AG20443 (cell line): ENCODE results near the gene STPG4.
"Not testable (repeated sequence)": the region's sequence is repeated elsewhere in the genome, so short reads cannot be mapped to it uniquely, and the experiment has no call there.

Experiments used
- DNase-seq: peaks from one replicate; pipeline ENCODE4 v3.0.0; 2012; ENCODE audit warnings: low spot score, mixed read lengths

Gene STPG4

DNA sequence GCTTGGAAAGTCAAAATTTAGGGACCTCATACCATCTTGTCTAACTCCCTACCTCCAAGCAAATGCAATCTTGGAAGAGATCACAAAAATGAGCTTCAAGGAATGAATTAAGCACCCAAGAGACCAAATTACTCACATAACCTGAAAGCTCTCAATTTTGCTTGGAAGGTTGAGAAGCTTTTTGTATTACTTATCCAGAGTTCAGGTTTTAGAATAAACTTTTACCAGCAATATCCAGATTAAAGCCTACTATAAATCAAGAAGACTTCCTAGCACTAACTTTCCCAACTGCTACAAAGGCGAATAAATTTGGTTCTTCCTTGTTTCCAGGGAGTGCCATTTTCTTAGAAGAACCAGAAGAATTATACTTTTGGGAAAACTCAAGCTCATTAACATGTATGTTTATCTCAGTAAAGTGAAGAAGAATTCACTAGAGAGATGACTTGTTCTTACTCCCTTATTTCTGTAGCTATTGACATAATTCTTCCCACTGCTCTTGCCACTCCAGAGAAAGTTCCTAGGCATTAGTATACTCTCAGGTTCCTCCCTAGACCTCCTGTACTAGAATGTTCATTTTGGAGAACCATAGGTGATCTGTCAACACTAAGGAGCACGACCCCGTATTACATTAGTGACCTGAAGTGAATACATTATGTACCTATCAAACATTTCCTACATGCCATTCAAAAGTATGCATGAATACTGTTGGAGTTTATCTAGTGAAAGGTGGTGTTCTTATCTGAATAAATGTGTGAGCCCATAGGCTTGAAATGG is 18.0 kb upstream of the STPG4 start:
- no peak for DNase-seq

DNA sequence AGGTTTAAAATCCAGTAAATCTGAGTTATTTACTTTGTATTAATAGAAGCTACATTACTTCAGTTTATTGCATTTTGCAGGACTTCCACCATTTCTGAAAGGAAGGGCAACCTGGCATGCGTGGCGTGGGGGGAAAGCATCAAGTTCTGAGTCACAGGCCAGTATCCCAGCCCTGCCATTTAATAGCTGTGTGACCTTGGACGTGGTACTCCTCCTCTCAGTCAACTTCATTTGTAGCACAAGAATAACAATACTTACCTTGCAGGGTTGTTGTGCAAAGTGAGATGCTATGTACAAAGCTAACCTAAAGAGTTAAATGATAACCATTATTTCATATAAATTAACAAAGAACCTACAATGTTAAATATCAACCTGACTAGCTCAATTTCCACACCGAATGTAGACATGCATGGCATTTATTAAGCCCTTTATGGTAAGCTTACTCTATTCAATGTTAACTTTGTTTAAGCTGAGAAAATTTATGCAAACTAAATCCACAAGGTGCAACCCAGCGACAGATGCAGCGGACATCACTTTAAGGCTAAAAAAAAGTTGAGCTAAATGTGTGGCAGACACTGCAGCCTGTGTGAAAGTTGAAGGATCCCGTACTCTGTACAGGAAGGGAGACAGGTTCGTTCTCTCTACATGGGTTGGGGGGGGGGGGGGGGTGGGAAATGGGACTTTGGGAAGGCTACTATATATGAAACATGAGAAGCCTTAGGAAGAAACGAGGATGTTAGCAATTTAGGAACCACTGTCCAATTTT is 17.2 kb upstream of the STPG4 start:
- DNase-seq: no peak

DNA sequence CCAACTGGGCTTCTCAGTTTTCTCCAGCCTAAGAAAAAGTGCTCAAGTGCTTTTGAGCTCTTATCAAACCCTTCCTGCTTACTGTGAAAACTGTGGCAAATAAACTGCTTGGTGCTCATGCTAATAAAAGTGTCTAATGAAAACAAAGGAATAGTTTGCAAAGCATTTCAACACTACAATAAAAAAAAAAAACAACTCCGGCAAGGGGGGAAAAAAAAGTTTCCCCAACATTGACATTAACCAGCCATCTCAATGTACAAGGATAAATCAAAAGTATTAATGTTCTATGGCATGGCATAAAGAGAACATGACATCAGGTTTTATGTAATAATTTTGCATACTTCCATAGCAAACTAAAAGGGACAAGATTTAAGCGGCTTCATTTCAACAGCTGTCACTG is 14.7 kb upstream of the STPG4 start:
- no peak for DNase-seq

DNA sequence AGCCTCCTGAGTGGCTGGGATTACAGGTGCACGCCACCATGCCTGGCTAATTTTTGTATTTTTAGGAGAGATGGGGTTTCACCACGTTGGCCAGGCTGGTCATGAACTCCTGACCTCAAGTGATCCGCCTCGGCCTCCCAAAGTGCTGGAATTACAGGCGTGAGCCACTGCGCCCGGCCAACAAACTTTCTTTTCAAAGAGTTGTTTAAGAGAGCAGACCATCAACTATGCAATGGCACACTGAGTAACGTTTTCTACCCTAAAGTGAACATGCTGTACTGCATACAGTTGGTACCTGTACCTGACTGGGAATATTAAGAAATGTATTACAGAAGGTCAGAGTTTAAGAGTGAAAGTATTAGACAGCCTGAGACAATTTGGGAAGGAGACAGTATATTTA is 13.8 kb upstream of the STPG4 start:
- DNase-seq: not testable (repeated sequence)

DNA sequence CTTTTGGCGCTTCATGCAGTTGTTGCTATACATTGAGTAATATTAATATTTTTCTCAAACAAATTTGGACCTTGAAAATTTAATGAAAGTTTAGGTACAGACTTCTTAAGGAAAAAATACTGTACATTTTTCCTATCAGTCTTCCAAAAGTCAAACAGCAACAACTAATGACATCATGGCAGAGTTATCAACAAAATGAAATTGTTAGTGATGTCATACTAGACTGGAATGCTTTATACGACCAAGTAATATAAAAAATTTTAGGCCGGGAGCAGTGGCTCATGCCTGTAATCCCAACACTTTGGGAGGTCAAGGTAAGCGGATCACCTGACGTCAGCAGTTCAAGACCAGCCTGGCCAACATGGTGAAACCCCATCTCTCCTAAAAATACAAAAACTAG is 12.0 kb upstream of the STPG4 start:
- DNase-seq: no peak

DNA sequence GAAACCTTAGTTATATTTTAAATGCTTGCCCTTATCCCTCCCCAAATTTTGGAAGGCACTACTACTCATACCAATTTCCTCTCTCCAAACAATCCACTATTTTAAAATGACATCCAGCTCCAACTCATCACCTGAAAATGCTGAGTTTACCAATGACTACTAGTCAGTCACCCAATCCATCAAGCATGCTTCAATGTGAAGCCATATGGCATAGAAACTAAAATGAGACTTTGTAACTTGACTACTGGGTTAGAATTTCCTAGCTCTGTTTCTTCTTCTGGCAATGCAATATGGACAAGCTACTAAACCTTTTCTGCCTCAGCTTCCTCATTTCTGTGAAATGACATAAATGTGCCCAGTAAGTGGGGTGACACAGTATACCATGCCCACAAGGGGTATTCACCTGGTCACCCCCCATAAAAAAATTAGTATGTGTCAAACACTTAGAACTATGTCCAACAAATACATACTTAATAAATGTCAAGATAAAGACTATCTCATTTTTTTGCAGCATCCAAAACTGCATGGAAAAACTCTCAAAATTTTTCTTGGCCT is 10.0 kb upstream of the STPG4 start:
- DNase-seq: no peak

DNA sequence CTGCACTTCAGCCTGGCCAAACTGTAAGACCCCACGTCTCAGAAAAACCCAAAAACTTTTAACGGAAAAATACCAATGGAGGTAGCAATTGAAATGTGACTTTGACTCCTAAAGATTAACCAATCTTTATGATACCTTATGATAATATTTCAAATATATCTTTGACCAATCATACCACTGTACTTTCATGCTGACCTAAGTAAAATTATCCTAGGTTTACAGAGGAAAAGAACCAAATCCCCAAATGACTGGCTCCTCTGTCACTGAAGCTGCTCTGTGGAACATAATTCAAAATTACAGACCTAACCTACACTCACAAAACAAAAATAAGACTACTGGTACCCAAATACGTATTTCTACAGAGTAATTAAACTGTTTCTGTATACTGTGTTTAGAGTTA is 7.7 kb upstream of the STPG4 start:
- no peak for DNase-seq

DNA sequence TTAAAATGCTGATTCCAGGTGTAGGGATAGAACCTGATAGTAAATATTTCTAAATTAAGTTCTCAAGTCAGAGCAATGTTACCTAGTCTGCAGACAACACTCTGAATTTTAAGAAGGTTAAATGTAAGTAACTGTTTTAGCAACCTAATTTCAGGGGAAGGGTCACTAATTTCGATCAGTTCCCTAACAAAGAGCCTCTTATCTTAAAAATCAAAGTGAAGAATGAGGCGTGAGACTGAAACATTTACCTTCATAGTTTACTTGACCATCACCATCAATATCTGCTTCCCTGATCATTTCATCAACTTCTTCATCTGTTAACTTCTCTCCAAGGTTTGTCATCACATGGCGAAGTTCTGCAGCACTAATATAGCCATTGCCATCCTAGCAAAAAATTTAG is 6.4 kb upstream of the STPG4 start:
- DNase-seq: no peak

DNA sequence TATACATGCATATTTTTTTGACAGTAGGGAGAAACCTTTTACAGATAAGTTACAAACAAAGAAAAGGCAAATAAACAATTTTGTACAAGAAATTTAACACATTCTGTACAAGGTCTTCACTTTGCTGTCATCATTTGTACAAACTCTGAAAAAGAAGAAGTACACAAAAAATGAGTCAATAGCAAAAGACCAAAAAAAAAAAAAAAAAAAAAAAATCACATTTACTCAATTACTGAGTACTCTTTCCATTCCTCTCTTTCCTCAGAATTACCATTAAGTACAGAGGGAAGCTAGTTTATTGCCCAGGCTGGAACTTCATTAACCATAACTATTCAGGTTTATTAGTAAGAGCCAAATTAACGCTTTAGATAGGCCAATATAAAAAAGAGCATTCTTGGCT is 5.6 kb upstream of the STPG4 start:
- DNase-seq: no peak

DNA sequence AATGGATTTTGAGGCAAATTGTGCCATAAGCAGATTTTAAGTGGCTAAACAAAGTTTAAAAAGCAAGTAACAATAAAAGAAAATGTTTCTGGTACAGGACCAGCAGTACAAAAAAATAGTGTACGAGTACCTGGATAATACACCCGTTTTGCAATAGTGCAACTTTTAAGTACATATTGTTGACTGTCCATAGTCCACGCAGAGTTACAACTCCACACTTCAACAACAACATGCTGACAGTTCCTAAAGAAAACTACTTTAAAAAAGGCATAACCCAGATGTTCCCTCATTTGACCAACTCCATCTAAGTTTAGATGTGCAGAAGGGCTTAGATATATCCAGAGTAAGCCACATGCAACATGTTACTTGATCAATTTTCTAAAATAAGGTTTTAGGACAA is 5.1 kb upstream of the STPG4 start:
- DNase-seq: no peak

DNA sequence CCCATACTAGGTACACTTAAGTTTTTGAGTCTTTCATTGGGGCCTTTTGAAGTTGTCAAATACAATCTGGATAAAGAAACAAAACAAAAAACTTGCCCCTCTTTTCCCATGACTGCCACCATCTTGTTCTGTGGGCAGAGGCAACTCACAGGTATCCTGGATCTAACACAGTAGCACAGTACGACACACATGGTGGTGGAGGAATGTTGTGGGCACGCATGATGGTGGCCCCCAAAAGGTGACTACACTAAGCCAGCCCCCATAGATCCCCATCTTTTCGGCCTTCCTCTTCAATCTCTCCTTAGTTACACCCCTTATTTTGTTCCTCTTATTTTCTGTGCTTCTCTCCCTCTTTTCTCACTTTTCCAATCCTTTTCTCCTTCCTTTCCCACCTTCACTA is 4.5 kb upstream of the STPG4 start:
- DNase-seq: no peak

DNA sequence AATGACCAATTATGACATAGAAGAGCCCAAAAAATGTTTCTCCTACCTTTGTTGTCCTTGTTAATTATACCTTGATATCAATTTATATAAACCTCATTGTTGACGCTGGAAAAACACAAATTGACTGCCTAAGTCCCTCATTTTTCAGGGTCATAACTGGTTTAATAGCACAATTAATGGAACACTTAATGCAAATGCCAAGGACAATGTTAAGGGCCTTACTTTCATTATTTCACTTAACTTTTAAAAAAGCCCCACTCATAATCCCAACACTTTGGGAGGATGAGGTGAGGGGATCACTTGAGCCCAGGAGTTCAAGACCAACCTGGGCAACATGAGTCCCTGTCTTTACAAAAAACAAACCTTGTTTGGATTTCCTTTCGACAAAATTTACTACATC is 3.5 kb upstream of the STPG4 start:
- no peak for DNase-seq

DNA sequence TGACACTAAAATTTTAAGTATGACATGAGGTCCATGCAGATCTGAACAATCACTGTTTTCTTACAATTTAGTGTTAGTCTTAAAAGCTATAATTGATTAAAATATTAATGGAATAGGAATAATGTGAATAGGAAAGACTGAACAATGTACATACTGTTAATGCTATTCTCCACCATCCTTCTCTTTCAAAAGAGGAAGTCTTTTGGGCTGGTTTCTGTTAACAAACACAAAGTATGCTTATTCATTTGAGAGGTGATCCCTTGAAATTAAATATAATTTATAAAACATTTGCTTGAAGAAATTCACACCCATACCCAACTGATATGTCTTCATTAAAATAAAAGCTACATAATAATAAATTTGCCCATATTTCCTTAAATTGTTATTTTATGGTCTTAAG is 2.3 kb downstream of the STPG4 start:
- DNase-seq: no peak

DNA sequence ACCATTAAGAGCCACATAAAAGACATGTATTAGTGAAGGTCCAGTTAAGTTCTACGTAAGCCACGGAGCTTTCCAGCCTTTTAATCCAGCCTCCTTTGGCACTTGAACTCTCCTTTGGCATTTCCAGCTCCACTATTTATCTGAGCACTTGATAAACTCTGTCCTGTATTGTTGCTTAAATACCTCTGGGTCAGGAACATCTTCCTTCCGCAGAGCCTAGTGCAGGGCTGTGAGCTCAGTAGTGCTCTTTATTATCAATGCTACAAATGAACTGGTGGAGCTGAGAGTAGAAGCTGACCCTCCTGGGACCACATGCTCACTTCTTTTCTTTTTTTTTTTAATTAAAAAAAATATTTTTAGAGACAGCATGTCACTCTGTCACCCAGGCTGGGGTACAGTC is 4.9 kb downstream of the STPG4 start:
- no peak for DNase-seq

DNA sequence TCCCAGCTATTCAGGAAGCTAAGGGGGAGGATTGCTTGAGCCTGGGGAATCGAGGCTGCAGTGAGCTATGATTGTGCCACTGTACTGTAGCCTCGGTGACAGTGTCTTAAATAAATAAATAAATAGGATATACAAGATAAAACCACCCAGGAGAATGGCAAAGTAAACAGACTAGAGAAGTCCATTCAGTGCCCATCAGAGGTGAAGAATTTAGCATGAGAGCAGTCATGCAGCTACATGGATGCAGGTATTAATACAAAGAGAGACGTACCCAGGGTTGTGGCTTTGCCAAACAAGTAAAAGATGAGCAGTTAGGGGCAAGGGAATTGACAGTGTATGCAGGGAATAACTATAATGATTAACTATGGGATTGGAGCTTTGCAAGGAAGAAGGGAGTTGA is 8.1 kb downstream of the STPG4 start:
- DNase-seq: no peak

DNA sequence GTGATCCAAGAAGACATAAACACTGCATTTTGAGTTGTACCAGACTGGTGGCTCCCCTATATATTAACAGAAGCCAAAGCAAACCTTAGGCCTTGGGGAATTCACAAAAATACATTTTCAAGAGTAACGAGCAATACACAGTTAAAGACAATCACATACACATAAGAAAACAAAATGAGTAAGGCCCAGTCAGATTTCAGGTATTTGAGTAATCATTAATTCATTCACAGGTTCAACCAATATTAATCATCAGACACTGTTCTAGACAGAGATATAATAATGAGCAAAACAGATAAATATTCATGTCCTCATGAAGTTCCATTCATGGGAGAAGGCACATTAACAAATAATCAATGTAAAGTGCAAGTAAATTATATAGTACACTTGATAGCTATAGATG is 9.6 kb downstream of the STPG4 start:
- no peak for DNase-seq

DNA sequence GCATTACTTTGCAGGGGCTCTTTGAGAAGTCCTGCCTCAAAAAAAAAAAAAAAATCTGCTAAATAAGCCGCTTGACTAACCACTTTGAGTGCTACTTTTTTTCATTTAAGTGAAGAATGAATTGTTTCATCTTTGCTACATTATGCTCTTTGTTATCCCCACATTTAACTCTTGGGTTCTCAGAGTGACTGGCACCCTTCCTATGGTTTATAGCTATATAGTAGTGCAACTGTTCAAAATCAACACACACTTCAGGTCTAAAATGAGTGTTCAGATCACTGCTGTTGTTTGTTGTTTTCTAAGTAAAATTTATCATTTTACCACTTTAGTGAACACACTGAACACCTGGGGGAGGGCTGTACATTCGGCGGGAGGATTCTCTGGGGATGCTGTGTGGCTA is 13.6 kb downstream of the STPG4 start:
- DNase-seq: no peak

DNA sequence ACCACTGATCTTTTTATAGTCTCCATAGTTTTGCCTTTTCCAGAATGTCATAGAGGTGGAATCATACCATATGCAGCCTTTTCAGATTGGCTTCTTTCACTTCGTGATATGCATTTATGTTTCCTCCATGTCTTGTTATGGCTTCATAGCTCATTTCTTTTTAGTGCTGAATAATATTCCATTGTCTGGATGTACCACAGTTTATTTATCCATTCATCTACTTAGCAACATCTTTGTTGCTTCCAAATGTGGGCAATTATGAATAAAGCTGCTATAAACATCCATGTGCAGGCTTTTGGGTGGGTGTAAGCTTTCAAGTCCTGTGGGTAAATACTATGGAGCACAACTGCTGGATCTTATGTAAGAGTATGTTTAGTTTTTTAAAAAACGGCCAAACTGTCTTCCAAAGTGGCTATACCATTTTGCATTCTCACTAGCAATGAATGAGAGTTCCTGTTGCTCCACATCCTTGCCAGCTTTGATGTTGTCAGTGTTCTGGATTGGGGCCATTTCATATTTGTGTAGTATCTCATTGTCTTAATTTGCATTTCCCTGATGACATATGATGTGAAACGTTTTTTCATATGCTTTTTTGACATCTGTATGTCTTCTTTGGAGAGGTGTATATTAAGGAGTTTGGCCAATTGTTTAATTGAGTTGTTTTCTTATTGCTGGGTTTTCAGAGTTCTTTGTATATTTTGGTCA is 20.6 kb downstream of the STPG4 start:
- no peak for DNase-seq

DNA sequence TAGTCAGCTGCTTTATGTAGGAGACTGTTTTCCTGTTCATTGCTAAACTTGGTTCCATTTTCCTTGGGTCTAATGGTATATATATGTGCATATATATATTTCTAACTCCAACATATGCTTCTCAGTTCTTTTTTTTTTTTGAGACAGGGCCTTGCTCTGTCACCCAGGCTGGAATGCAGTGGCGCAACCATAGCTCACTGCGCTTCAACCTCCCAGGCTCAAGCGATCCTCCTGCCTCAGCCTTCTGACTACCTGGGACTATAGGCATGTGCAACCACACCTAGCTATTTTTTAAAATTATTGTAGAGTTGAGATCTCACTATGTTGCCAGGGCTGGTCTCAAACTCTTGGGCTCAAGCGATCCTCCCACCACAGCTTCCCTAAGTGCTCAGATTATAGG is 22.1 kb downstream of the STPG4 start:
- DNase-seq: no peak

DNA sequence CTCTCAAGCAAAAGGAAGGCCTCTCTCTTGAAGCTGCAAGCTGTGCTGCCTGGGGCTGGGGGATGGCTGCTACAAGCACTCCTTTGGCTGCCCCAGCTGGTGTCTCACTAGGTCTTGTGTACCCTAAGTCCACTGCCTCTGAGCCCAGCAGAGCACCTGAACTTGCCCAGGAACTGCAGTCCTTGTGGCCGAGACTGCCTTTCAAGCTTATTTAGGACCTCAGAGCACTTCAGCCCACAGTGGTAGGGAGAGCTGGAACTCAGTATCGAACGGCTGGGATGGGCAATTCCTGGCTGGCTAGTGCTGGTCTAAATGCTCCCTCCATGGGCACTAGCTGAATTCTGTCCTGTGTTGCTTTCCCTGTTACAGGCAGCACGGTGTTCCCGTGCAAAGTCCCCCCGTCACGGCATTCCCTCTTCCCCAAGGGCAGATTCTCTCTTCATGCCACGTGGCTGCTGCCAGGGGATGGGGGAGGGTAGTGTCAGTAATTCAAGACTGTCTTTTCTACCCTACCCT is 25.9 kb downstream of the STPG4 start:
- DNase-seq: no peak

DNA sequence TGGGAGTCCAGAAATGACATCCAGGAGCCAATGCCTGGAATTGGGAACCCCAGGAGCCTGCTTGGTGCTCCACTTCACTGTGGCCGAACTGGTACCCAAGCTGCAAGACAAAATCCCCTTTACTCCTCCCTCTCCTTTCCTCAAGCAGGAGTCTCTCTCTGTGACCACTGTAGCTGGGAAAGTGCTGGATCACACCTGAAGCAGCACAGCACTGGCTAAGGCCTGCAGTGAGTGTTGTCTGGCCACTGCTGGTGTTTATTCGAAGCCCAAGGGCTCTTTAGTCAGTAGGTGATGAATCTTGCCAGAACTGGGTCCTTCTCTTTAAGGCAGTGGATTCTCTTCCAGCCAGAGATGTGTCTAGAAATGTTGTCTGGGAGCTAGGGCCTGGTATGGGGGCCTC is 26.4 kb downstream of the STPG4 start:
- DNase-seq: no peak

DNA sequence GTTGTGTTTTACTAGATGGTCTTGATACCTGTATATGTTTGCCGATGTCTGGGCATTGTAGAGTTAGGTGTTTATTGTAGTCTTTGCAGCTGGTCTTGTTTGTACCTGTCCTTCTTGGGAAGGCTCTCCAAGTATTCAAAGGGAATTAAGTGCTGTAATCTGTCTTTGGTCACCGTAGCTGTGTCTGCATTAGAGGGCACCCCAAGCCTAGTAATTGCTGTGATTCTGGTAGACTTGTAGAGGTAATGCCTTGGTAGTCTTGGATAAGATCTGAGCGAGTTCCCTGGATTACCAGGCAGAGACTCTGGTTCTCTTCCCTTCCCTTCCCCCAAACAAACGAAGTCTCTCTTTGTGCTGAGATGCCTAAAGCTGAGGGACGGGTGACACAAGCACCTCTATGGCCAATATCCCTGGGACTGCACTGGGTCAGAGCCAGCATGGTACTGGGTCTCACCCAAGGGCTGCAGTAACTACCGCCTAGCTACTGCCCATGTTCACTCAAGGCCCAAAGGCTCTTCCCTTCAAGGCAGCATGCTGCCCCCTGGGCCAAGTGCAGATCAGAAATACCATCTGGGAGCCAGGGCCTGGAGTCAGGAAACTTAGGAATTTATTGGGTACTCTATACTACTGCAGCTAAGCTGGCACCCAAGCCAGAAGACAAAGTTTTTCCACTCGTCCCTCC is 27.1 kb downstream of the STPG4 start:
- DNase-seq: no peak
